HG03095 (cell line): ENCODE measurements around the gene RNF13.
A peak's percentile ranks its signal among the peaks of the same experiment; 100 is the strongest.
"Not testable (repeated sequence)": the region's sequence is repeated elsewhere in the genome, so short reads cannot be mapped to it uniquely, and the experiment has no call there.

Experiments used
- ATAC-seq: cut with Tn5 transposase; IDR thresholded peaks from one replicate; pipeline ENCODE4 v1.9.1; 2021; ENCODE audit warnings: moderate library complexity; ENCODE audit not compliant: unreplicated experiment

RNF13 gene

DNA sequence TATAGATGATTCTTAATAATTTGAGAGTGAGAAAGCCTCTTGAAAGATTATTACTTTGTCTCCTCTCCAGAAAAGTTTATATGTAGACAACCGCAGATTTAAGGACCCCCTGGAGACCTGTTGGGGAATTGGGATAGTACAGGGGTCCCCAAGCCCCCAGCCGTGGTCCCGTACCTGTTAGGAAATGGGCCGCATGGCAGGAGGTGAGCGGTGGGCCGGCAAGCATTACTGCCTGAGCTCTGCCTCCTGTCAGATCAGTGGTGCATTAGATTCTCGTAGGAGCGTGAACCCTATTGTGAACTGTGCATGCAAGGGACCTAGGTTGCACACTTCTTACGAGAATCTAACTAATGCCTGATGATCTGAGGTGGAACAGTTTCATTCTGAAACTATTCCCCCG lies 79.4 kb downstream of the RNF13 start:
- no peak for ATAC-seq

DNA sequence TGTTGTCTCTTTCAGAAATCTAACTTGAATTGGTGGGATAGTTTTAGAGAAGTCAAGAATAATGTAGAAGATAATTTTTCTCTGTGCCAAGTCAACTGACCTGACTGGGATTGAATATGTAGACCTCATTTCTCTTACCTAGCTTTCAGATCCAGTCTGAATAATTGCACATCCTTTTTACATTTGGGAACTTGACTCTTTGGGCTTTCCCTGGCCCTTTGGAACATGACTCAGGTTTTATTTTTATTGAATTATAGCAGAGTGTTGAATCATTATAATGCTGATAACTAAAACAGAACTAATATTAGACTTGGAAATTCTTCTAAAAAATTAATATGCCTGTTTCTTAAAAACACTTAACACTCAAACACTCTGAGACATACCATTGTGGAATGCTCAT lies 81.2 kb downstream of the RNF13 start:
- no peak for ATAC-seq

DNA sequence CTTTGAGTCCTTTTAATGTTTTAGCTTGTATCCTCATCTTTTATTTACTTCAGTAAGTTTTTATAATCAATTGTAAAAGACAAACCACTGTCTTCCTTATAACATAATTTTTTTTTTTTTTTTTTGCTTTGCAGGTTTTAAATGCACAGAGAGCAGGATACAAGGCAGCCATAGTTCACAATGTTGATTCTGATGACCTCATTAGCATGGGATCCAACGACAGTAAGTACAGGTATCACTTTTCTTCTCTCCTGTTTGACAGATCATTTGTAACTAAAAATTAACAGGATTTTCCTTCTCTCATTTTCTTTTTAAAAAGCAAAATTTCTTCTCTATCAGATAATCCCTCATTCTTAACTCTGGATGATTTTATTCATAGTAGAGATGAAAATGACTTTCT lies 82.3 kb downstream of the RNF13 start:
- no peak for ATAC-seq

DNA sequence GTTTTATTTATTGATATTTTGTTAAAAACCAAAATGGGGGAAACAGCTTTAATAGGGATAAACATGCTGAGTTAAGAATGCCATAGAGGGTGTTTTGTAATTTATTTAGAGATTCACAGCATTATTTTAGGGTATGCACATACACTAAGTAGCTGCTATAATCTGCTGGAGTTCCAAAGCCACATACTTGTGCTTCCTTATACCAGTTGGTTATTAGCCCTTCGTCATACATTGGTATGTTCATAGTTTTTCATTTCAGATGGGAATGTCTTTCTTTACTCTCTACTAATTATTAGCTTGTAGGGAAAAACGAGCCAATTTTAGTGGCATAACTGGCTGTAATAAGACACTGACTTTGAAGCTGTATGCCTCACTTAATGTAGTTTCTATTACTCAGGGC lies 82.8 kb downstream of the RNF13 start:
- no peak for ATAC-seq

DNA sequence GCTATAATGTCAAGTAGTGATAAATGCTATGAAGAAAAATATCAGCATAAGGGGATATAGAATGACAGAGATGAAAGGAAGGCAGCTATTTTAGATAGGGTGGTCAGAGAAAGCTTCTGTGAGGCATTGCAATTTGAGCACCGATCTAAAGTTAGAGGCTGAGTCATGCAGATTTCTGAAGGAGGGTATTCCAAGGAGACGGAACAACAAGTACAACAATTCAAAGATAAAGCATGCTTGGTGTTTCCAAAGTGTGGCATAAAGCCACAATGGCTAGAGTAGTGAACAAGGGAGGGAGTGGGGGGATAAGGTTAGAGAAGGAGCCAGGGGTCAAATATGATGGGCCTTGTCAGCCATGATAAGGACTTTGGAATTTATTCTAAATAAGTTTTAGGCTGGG lies 85.8 kb downstream of the RNF13 start:
- ATAC-seq: no peak

DNA sequence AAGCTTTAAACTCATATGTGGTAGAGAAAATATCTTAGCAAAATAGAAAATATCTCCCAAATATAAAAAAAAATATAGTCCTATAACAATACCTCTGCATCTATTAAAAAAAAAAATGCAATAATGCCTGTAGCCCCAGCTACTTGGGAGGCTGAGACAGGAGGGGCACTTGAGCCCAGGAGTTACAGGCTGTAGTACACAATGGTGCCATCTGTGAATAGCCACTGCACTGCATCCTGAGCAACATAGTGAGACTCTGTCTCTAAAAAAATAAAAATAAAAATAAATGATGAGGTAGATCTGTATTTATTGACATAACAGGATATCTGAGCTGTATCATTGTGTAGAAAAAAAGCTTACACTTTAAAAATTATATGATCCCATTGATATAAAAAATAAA lies 87.3 kb downstream of the RNF13 start:
- ATAC-seq: no peak

DNA sequence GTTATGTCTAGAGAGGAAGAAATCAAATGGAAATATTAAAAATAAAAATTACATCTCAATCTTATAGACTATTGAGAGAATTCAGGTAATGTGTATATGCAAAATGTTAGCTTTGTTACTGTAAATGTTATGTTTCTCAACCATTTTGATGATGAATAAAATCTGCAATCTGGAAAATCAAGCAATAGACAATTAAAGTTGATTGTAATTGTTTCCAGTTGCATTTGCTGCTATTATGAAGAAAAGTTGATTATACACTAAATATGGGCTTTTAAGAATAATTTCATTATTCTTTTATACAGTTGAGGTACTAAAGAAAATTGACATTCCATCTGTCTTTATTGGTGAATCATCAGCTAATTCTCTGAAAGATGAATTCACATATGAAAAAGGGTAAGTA lies 88.8 kb downstream of the RNF13 start:
- ATAC-seq: no peak

DNA sequence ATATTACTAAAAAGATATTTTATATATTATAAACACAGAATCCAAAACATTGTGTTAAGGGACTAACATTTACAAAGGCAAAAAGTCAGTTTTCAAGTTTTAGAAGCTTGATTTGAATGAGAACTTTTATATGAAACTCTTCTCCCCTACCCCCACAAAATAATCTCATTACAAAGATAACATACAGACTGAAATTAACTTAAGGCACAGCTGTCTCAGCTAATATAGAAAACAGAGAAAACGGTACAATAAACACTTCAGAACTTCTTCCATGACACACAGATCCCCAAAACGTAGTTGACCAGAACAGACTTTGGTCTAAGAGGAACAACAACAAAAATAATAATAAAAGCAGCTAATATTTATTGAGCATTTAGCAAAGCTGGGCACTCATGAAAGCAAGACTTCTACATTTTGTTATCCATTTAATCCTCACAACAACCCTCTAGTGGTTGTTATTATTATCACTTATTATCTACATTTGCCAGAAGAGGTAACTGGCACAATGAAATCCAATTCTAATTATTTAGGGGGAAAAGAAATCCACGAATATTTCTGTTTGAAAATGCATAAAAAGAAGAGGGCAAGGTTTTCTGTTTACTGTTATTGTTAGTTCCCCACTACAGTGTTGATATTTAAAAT lies 89.6 kb downstream of the RNF13 start:
- no peak for ATAC-seq

DNA sequence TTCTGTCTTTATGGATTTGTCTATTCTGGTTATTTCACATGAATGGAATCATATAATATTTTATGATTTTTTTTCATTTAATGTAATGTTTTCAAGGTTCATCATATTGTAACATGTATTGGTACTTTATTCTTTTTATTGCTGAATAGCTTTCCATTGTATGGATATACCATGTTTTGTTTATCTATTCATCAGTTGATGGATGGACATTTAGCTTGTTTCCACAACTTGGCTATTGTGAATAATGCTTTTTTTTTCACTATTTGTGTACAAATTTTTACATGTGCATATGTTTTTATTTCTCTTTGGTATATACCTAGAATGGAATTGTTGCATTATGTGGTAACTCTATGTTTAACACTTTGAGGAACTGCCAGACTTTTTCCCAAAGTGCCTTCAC lies 93.0 kb downstream of the RNF13 start:
- ATAC-seq: no peak

DNA sequence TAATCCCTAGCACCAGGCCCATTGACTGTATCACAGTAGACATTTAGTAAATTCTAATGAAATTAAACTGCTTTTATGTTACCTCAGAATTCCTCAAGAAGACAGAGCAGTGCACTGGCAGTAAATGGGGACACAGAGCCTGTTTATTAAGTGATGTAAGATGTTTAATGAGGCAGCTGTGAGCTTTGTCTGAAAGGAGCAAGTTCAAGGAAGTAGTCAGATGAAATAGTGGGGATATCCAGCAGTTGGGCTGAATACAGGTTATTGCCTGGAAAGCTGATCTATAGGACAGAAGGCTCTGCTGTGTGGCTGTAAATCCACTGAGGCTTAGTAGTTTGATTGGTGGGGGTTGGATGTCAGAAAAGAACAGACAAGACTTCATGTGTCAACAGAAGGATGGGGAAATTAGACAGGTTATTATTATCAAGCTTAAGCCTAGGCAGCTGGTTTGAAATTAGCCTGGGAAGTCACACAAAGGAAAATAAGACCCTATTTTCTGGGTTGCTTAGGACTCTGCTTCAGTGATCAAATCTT lies 95.5 kb downstream of the RNF13 start:
- no peak for ATAC-seq

DNA sequence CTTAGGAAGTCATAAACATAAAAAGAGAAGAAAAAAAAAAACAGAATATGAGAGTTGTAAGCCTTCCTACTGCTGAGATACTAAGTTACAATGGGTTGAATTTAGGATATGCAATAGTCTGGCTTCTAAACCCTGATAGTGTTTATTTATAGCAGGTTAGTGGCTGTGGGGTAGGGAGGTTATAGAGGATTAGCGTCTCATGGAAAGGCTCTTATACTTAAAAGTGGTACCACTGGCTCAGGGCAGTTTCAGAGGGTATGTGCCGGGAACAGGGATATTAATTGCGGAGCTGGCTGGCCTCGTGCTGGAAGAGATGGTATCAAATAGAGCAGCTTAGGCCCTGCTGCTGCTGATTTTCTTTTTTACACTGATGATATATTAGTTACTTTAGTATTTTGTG lies 96.9 kb downstream of the RNF13 start:
- no peak for ATAC-seq

DNA sequence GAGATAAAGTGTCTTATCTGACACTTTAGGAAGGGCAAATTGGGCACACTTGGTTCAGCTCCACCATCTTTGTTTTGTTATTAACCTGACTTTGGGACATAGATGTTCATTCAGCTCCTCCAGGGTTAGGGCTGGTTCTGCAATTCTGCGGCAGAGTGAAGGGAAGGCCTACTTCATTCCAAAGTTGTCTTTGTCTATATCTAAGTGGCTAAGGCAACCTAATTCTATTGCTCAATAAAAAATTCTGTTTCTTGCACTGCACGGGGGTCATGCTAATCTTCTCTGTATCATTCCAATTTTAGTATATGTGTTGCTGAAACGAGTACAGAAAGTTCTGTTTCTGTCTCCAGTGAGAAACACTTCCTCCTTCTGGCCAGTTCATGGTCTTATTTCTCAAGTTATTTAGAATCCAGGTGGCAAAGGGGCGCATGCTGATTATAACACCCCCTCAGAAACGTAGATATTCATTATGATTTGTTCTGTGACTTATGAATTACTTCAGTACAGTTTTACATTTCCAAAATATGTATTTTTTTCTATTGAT lies 104.2 kb downstream of the RNF13 start:
- ATAC-seq: no peak

DNA sequence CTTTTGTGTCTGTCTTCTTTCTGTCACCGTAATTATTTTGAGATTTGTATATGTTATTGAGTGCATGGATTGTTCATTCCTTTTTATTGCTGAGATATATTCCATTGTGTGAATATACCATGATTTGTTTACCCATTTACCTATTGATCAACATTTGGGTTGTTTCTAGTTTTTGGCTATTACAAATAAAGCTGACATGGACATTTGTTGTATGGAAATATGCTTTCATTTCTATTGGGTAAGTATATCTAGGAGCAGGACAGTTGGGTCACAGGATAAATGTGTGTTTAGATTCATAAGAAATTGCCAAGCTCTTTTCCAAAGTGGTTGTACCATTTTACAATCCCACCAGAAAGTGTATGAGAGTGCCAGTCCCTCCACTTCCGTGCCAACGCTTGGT lies 106.5 kb downstream of the RNF13 start:
- ATAC-seq: no peak

DNA sequence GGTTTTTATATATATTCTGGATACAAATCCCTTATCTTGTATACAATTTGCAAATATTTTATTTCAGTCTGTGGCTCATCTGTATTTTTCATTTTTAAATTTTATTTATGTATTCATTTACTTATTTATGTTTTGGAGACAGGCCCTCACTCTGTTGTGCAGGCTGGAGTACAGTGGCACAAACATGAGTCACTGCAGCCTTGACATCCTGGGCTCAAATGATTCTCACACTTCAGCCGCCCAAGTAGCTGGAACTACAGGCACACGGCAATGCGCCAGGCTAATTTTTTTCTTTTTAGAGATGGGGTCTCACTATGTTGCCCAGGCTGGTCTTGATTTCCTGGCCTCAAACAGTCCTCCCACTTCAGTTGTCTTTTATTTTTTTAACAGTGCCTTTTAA lies 107.1 kb downstream of the RNF13 start:
- no peak for ATAC-seq

DNA sequence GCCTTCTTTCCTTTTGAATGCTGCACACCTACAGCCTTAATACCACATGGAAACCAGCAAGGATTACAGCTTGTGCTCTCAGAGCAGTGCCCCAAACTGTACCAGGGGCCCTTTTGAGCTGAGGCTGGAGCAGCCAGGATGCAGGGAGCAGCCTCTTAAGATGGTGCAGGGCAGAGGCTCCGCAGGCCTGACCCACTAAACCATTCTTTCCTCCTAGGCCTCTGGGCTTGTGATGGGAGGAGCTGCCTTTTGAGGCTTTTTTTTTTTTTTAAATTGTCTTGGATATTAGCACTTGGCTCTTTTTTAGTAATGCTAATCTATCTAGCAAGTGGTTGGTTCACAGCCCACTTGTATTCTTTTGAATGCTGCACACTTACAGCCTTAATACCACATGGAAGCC lies 120.0 kb downstream of the RNF13 start:
- ATAC-seq: no peak

DNA sequence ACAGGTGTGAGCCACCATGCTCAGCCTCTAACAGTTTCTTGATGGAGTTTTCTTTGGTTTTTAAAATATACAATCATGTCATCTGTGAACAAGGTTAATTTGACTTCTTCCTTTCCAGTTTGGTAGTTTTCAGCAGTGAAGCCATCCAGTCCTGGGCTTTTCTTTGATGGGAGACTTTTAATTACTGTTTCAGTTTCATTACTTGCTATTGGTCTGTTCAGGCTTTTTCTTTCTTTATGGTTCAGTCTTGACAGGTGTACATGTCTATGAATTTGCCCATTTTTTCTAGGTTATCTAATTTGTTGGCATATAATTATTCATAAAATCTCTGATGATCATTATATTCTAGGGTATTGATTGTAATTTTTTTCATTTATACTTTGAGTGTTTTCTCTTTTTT lies 120.8 kb downstream of the RNF13 start:
- no peak for ATAC-seq

DNA sequence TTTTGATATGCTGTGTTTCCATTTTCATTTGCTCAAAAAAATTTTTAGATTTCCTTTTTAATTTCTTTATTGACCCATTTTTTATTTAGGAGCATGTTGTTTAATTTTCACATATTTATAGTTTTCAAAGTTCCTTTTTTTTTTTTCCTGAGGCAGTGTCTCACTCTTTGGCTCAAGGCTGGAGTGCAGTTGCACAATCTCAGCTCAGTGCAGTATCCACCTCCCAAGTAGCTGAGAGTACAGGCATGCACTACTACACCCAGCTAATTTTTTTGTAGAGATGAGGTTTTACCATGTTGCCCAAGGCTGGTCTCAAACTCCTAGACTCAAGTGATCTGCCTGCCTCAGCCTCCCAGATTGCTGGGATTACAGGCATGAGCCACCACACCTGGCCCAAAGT lies 121.5 kb downstream of the RNF13 start:
- no peak for ATAC-seq

DNA sequence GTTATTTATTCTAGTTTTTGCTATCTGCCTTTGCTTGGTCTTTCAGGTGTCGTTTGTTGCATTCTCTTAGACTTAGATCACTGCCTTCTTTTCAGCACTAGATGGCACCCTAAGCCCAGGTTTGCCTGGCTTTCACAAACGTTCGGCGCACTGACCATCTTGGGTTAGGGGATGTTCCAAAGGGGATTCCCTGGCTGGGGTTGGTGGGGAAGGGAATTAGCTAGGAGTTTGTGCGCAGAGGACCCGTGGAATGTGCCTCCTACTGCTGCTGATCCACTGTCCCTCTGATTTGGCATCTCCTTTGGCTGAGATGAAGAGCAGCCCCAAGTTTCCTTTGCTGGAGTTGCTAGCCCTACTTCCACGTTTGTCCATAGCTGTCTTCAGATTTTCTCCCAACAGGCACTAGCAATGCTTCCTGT lies 123.8 kb downstream of the RNF13 start:
- ATAC-seq: peak; percentile 86

DNA sequence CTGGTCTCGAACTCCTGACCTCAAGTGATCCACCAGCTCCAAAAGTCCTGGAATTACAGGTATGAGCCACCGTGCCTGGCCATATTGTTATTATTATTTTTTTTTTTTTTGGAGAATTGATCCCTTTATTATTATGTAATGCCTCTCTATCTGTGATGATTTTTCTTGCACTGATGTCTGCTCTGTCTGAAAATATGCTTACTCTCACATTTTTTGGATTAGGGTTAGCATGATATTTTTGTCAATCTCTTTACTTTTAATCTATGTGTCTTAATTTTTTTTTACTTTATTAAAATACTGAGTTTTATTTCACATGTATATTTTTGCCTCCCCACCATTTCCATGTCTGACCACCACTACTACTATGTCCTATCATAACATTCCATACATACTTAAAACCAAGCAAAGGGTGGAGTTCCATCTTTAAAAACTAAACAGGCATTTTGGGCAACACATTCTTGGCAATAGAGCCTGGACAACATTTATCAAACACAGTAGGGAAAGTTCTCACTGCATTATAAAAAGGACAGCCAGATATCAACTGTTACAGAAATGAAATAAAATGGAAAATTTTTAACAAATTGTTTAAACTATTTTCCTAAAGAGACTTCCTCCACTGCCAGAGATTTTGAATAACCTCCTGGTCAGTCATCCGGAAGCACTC lies 125.5 kb downstream of the RNF13 start:
- ATAC-seq: not testable (repeated sequence)

DNA sequence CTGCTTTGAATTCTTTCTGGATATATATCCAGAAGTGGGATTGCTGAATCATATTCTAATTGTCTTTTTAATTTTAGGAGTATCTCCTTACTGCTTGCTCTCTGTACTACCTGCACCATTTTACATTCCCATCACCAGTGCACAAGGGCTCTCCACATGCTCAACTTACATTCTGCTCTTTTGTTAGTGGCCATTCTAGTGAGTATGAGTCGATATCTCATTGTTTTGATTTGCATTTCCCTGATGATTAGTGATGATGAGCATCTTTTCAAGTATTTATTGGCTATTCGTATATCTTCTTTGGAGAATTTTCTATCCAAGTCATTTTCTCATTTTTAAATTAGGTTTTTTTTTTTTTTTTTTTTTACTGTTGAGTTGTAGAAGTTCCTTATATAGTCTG lies 128.2 kb downstream of the RNF13 start:
- no peak for ATAC-seq

DNA sequence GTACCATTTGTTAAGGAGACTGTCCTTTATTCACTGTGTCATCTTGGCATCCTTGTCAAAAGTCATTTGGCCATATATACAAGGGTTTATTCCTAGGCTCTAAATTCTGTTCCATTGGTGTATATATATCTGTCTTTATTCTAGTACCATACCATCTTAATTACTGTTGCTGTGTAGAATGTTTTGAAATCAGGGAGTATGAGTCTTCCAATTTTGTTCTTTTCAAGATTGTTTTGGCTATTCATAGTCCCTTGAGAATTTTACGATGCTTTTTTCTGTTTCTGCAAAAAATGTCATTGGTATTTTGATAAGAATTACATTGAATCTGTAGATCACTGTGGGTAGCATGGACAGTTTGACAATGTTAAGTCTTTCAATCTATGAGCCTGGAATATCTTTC lies 128.9 kb downstream of the RNF13 start:
- ATAC-seq: no peak

DNA sequence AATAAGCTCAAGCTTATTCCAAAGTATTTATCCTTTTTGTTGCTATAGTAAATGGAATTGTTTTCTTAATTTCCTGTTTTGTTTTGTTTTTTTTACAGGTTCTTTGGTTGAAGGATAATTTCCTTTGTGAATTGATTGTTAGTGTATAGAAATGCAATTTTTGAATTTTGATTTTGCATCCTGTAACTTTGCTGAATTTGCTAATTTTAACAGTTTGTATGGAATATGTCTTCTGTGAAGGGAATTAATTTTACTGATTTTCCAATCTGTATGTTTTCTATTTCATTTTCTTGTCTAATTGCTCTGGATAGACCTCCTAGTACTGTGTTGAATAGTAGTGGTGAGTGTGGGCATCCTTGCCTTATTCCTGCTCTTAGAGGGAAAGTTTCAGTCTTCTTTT lies 129.4 kb downstream of the RNF13 start:
- no peak for ATAC-seq

DNA sequence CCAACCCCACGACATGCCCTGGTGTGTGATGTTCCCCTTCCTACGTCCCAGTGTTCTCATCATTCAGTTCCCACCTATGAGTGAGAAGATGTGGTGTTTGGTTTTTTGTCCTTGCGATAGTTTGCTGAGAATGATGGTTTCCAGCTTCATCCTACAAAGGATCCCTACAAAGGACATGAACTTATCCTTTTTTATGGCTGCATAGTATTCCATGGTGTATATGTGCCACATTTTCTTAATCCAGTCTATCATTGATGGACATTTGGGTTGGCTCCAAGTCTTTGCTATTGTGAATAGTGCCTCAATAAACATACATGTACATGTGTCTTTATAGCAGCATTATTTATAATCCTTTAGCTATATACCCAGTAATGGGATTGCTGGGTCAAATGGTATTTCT lies 131.0 kb downstream of the RNF13 start:
- not testable (repeated sequence) for ATAC-seq
